Measurements from ENCODE around the gene PPP4R2. TPM values are rescaled to one million over a fixed set of nuclear protein-coding genes. Genes with fewer than 3 reads are reported as not detected.
"Not testable (repeated sequence)": the region's sequence is repeated elsewhere in the genome, so short reads cannot be mapped to it uniquely, and the experiment has no call there.

Gene PPP4R2
- total and polyA plus RNA-seq, 12 donors = 9.8 to 75.4 (median 47.9) TPM

GRCh38 chr3:73061416-73061815 lies 64.8 kb downstream of the PPP4R2 start, which contains the start of gene EBLN2:
Gene EBLN2 (plus strand): TSS chr3:73061659. CDS start chr3:73062082, 423 bp downstream.
- Histone ChIP-seq H3K27ac (peak within 1 kb of the TSS in 7 of 10 donors; percentile 2 to 58 (median 12)), H3K4me3 (no peak within 1 kb of the TSS), H3K9me3 (no peaks in the 10 kb centered on the region), H3K36me3 (peaks cover 0 to 65% (median 22%) of the 10 kb centered on the region in 9 donors), H3K4me1 (peaks cover 0 to 31% (median 14%) of the 10 kb centered on the region in 9 donors), H3K27me3 (no peaks in the 10 kb centered on the region)
- DNase-seq (no peak), ATAC-seq (peak in 6 of 8 donors; percentile 46 to 95 (median 81))
- 59 to 72% methylated on average over 2 of the region's 2 CpGs for WGBS, 2 donors
- intact Hi-C loops (cut with DNase I) = loop anchor here in 2 of 10 donors (5.0 kb wide), 1 partner anchor 214 kb away; the partner anchor contains the start of gene SHQ1 (in 2 of the 2)
- no peak for TF ChIP-seq CTCF (IDR thresholded peaks at IDR 0.05)

DNA sequence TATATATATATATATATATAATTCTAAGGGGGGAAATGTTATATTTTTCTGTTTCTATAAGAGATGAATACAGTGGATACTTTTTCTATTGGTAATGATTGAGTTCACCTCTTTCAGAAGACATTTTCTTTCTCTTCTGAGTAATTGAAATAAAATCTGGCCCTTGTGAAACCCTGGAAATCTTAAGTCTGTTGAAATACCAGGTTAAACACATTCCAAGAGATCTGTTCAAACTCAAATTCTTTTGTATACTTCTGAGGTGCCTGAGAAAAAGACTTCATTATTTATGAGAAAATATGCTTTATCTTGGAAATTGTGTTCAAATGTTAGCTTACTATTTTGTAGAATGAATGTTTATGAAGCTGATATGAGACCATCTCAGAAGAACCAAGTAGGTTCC lies 69.6 kb downstream of the PPP4R2 start:
- H3K4me3 ChIP-seq; ATAC-seq; DNase-seq; H3K27ac ChIP-seq; H3K27me3 ChIP-seq; H3K9me3 ChIP-seq; intact Hi-C loops (cut with DNase I): not testable (repeated sequence)
- Histone ChIP-seq H3K36me3 (peaks cover 0 to 70% (median 22%) of the 10 kb centered on the region in 9 donors), H3K4me1 (peaks cover 0 to 28% (median 7%) of the 10 kb centered on the region in 9 donors)

- Histone ChIP-seq H3K36me3 (peaks cover 0 to 48% (median 16%) of the 10 kb centered on the region in 9 donors), H3K27ac (peak overlapping the region in 1 of 10 donors; percentile 8), H3K27me3 (no peaks in the 10 kb centered on the region), H3K9me3 (no peaks in the 10 kb centered on the region), H3K4me1 (peaks cover 0 to 32% (median 12%) of the 10 kb centered on the region in 9 donors), H3K4me3 (no peak overlapping the region)
- 37 to 42% methylated on average over 3 of the region's 3 CpGs for WGBS, 2 donors
- intact Hi-C loops (cut with DNase I) = no loop called here
- DNase-seq (no peak), ATAC-seq (peak in 1 of 8 donors; percentile 57)
- no peak for TF ChIP-seq CTCF (IDR thresholded peaks at IDR 0.05)
Measured at GRCh38 chr3:73068419-73068818, 71.8 kb downstream of the PPP4R2 start.

- no peak overlapping the region for H3K4me3 ChIP-seq
- peaks cover 0 to 40% (median 16%) of the 10 kb centered on the region in 9 donors for H3K36me3 ChIP-seq
- no peaks in the 10 kb centered on the region for H3K9me3 ChIP-seq
- no peak for TF ChIP-seq CTCF (IDR thresholded peaks at IDR 0.05)
- H3K27ac ChIP-seq = no peak overlapping the region
- 73 to 85% methylated on average over 5 of the region's 5 CpGs for WGBS, 2 donors
- DNase-seq (no peak), ATAC-seq (peak in 4 of 8 donors; percentile 48 to 86 (median 52))
- intact Hi-C loops (cut with DNase I) = no loop called here
- peaks cover 0 to 33% (median 14%) of the 10 kb centered on the region in 9 donors for H3K4me1 ChIP-seq
- H3K27me3 ChIP-seq = no peaks in the 10 kb centered on the region
Measured at GRCh38 chr3:73069187-73069586, 72.6 kb downstream of the PPP4R2 start.

DNA sequence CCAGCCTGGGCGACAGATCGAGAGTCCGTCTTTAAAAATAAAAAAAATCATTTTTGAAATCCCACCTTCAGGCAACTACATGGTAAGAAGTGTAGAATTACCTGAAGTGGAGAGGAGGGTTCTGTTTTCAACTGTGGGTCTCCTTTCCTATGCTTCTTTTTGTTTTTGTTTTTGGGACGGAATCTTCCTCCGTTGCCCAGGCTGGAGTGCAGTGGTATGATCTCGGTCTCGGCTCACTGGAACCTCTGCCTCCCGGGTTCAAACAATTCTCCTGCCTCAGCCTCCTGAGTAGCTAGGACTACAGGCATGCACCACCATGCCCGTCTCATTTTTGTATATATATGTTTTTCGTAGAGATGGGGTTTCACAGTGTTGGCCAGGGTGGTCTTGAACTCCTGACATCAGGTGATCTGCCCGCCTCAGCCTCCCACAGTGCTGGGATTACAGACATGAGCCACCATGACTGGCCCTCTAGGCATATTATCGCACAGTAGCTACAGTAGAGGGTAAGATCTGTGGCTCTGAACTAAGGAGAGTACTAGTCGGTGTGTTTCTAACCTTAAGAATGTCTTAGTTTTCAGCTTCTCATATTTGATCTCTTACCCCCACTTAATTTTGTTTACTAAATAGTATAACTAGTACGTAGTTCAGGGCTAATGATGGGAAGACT lies 73.3 kb downstream of the PPP4R2 start:
- Histone ChIP-seq H3K4me1 (peaks cover 0 to 33% (median 14%) of the 10 kb centered on the region in 9 donors), H3K27ac (no peak overlapping the region), H3K4me3 (no peak overlapping the region), H3K9me3 (no peaks in the 10 kb centered on the region), H3K27me3 (no peaks in the 10 kb centered on the region), H3K36me3 (peaks cover 0 to 33% (median 11%) of the 10 kb centered on the region in 9 donors)
- no peak for DNase-seq
- WGBS, 2 donors = 89 to 90% methylated on average over 14 of the region's 14 CpGs
- intact Hi-C loops (cut with DNase I) = loop anchor here in 1 of 10 donors (5.0 kb wide), 1 partner anchor 133 kb away; no protein-coding TSS in a partner anchor
- TF ChIP-seq CTCF (IDR thresholded peaks at IDR 0.05) = no peak
- peak in 3 of 8 donors; percentile 16 to 43 (median 27) for ATAC-seq
